Adipocyte (in vitro differentiated cells): ENCODE data around the gene ADGRL1.
"Not testable (repeated sequence)": the region's sequence is repeated elsewhere in the genome, so short reads cannot be mapped to it uniquely, and the experiment has no call there.

Experiments used
- DNase-seq: peaks from one replicate; pipeline ENCODE4 v3.0.0-alpha.2; 2015; ENCODE audit warnings: low read depth
- H3K27me3 ChIP-seq: replicated peaks from 2 replicates; pipeline ENCODE4 v1.7.0; 2013; ENCODE audit warnings: mild to moderate bottlenecking, low read length, moderate library complexity; ENCODE audit not compliant: control insufficient read depth, insufficient read depth
- H3K36me3 ChIP-seq: 2 replicates; pipeline ENCODE4 v1.7.0; 2013; ENCODE audit warnings: low read length, mild to moderate bottlenecking, moderate library complexity; ENCODE audit not compliant: control insufficient read depth, insufficient read depth, severe bottlenecking
- H3K4me1 ChIP-seq: 2 replicates; pipeline ENCODE4 v1.7.0; 2013; ENCODE audit warnings: mild to moderate bottlenecking, low read length, moderate library complexity; ENCODE audit not compliant: control insufficient read depth, insufficient read depth
- H3K4me3 ChIP-seq: 2 replicates; pipeline ENCODE4 v1.7.0; 2013; ENCODE audit warnings: mild to moderate bottlenecking, low read length, moderate library complexity
- H3K9ac ChIP-seq: 2 replicates; pipeline ENCODE4 v1.7.0; 2013; ENCODE audit warnings: mild to moderate bottlenecking, low read length, moderate library complexity
- H3K9me3 ChIP-seq: 2 replicates; pipeline ENCODE4 v1.7.0; 2013; ENCODE audit warnings: mild to moderate bottlenecking, low read length, moderate library complexity; ENCODE audit not compliant: control insufficient read depth

The ADGRL1 gene

DNA sequence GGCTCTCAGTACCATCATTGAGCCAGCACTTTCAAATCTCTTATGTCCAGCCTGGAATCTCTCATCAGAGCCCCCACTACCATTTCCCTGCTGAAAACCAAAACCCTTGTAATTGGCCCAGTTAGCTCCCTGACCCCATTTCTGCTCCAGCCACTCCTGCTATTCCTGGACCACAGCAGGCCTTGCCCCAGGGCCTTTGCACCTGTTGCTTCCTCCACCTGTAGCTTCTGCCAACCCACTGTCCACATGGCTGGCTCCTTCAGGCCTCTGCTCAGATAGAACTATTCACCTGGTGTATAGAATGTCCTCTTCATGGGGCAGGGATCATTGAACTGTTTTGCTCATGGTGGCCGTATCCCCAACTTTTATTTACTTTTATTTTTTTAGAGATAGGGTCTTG is 20.3 kb downstream of the ADGRL1 start:
- not testable (repeated sequence) for H3K9me3 ChIP-seq, H3K36me3 ChIP-seq, DNase-seq, H3K4me3 ChIP-seq, H3K9ac ChIP-seq, H3K4me1 ChIP-seq, H3K27me3 ChIP-seq

DNA sequence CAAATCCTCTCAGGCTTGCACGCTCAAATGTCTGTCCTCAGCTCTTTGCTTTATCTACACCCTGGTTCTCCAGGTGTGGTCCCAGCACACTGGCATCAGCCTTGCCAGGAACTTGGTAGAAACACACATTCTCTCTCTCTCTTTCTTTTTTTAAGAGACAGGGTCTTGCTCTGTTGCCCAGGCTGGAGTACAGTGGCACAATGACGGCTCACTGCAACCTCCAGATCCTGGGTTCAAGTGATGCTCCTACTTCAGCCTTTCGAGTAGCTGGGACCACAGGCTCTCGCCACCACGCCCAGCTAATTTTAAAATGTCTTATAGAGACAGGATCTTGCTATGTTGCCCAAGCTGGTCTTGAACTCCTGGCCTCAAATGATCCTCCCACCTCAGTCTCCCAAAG is 20.8 kb downstream of the ADGRL1 start:
- H3K4me3 ChIP-seq = no peak overlapping the region
- H3K9ac ChIP-seq = no peak overlapping the region
- no peak for DNase-seq
- H3K36me3 ChIP-seq = no peaks in the 10 kb centered on the region
- no peaks in the 10 kb centered on the region for H3K9me3 ChIP-seq
- no peaks in the 10 kb centered on the region for H3K4me1 ChIP-seq
- H3K27me3 ChIP-seq = no peaks in the 10 kb centered on the region

DNA sequence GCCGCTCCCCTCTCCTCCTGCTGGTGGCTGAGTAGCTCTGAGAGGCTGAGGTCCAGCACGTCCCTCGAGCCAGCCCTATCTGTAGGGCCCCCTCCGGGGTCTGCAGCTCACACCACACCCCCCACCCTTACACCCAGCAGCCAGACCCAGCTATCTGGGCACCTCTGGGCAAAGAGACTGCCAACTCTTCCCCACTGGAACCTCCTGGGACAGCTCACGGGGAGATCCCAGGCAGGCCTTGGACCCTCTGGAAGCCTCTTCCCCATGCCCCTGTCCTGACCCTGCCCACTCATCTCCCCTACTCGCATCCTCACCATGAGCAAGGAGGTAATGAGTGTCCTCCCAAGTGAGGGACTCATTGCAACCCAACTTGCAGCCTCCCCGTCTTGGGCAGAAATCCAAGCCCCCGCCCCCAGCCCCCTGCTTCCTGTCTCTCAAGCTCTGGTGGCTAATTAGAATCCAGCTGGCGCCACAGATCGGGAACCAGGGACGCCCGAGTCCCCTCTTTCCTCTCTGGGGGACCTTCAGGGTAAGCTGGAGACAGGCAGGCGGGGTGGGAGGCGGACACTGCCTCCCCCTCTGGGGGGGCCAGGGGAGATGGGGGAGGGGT is 22.1 kb downstream of the ADGRL1 start:
- no peak for DNase-seq
- H3K4me1 ChIP-seq = no peaks in the 10 kb centered on the region
- no peaks in the 10 kb centered on the region for H3K9me3 ChIP-seq
- H3K4me3 ChIP-seq = no peak overlapping the region
- no peaks in the 10 kb centered on the region for H3K27me3 ChIP-seq
- no peak overlapping the region for H3K9ac ChIP-seq
- H3K36me3 ChIP-seq = no peaks in the 10 kb centered on the region

DNA sequence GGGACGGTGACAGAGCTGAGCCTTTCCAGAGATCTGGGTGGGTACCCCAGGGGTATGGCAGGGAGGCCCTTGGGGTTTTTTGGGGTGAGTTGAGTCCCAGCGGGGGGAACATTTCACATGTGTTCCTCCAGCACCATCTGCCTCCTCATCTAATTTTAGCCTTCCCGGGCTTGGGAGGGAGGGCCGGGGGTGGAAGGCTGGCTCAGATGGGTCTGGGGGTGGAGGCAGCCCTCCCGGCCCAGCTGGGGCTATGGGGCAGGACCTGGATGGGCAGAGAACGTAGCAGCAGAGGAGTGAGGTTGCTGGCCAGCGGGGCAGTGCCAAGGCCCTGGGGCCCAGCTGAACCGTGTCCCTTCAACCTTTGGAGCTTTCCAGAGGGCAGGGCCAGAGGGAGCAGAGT is 23.5 kb downstream of the ADGRL1 start:
- no peak overlapping the region for H3K9ac ChIP-seq
- no peaks in the 10 kb centered on the region for H3K36me3 ChIP-seq
- H3K27me3 ChIP-seq = no peaks in the 10 kb centered on the region
- no peaks in the 10 kb centered on the region for H3K9me3 ChIP-seq
- no peak for DNase-seq
- H3K4me3 ChIP-seq = no peak overlapping the region
- H3K4me1 ChIP-seq = no peaks in the 10 kb centered on the region

GRCh38 chr19:14181906-14182305 is 24.1 kb downstream of the ADGRL1 start:
- Histone ChIP-seq H3K9me3 (no peaks in the 10 kb centered on the region), H3K36me3 (no peaks in the 10 kb centered on the region), H3K4me3 (no peak overlapping the region), H3K9ac (no peak overlapping the region), H3K27me3 (no peaks in the 10 kb centered on the region), H3K4me1 (no peaks in the 10 kb centered on the region)
- DNase-seq = no peak

DNA sequence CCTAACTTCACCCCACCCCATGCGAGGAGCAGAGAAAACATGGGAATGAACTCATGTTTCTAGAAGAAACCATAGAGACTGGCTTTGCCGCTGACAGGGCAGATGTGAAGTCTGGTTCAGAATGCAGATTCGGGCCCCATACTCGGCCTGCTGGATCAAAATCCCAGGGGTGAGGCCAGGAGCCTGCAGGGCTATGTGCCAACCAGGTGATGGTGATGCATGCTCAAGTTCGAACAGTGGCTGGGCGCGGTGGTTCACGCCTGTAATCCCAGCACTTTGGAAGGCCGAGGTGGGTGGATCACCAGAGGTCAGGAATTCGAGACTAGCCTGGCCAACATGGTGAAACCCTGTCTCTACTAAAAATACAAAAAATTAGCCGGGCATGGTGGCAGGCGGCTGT is 24.8 kb downstream of the ADGRL1 start:
- not testable (repeated sequence) for H3K4me3 ChIP-seq, H3K9ac ChIP-seq, H3K9me3 ChIP-seq, DNase-seq, H3K36me3 ChIP-seq, H3K27me3 ChIP-seq, H3K4me1 ChIP-seq

GRCh38 chr19:14177496-14178074 is 28.4 kb downstream of the ADGRL1 start:
- no peaks in the 10 kb centered on the region for H3K27me3 ChIP-seq
- no peaks in the 10 kb centered on the region for H3K4me1 ChIP-seq
- DNase-seq = no peak
- no peak overlapping the region for H3K4me3 ChIP-seq
- no peak overlapping the region for H3K9ac ChIP-seq
- no peaks in the 10 kb centered on the region for H3K36me3 ChIP-seq
- H3K9me3 ChIP-seq = no peaks in the 10 kb centered on the region

DNA sequence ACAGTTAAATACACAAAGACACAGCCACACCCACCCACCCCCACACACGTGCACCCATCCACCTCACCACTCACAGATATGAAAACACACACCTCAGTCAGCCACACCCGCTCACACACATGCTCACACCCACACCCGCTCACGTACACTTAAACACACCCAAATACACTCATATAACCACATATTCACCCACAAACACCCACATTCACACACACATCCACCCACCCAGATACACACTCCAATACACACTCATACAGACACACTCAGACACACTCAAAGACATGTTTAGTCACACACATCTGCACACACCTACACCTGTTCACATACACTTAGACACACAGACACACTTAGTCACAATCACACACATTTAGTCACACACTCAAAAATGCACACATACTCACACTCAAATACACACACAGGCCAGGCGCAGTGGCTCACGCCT is 30.6 kb downstream of the ADGRL1 start:
- Histone ChIP-seq H3K36me3 (peaks cover 9% of the 10 kb centered on the region), H3K9ac (no peak overlapping the region)
- no peak for DNase-seq

GRCh38 chr19:14174883-14175282 is 31.1 kb downstream of the ADGRL1 start:
- H3K27me3 ChIP-seq = no peaks in the 10 kb centered on the region
- no peaks in the 10 kb centered on the region for H3K9me3 ChIP-seq
- DNase-seq = no peak
- peaks cover 13% of the 10 kb centered on the region for H3K36me3 ChIP-seq
- no peaks in the 10 kb centered on the region for H3K4me1 ChIP-seq
- H3K4me3 ChIP-seq = no peak overlapping the region
- H3K9ac ChIP-seq = no peak overlapping the region

More for the DNA sequence above, 30.6 kb downstream of the ADGRL1 start:
- H3K9me3 ChIP-seq = no peaks in the 10 kb centered on the region
- H3K4me1 ChIP-seq = no peaks in the 10 kb centered on the region
- H3K27me3 ChIP-seq = no peaks in the 10 kb centered on the region
- H3K4me3 ChIP-seq = no peak overlapping the region

DNA sequence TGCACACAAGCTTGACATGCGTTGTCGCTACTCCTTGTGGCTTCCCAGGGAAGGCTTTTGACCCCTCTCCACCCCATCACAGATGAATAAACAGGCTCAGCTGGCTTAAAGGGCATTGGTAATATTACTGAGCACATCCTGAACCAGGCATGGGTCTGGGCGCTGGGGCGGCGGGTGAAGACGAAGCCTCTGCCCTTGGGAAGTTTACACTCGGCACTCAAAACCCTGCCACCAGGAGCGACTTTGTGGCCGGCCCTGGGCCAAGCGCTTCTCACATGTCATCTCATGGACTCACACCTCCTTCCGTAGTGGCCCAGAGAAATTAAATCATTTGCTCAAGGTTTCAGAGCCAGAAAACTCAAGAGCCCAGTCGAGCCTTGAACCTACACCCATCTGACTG is 37.0 kb downstream of the ADGRL1 start:
- Histone ChIP-seq H3K9ac (no peak overlapping the region), H3K36me3 (peaks cover 15% of the 10 kb centered on the region), H3K4me1 (no peaks in the 10 kb centered on the region), H3K4me3 (no peak overlapping the region), H3K27me3 (no peaks in the 10 kb centered on the region), H3K9me3 (no peaks in the 10 kb centered on the region)
- no peak for DNase-seq

GRCh38 chr19:14168259-14168972 is 37.6 kb downstream of the ADGRL1 start:
- H3K4me1 ChIP-seq = no peaks in the 10 kb centered on the region
- no peaks in the 10 kb centered on the region for H3K9me3 ChIP-seq
- no peaks in the 10 kb centered on the region for H3K27me3 ChIP-seq
- no peak for DNase-seq
- H3K4me3 ChIP-seq = no peak overlapping the region
- peaks cover 15% of the 10 kb centered on the region for H3K36me3 ChIP-seq
- H3K9ac ChIP-seq = no peak overlapping the region
